ENCODE measurements around the gene METTL24.
"Not testable (repeated sequence)": the region's sequence is repeated elsewhere in the genome, so short reads cannot be mapped to it uniquely, and the experiment has no call there.

Gene METTL24

GRCh38 chr6:110307368-110307767 is 50.8 kb downstream of the METTL24 start:
- no peak overlapping the region for H3K4me3 ChIP-seq (ENCODE audit: low read length)
- no peak for DNase-seq (ENCODE audit: low read depth)
- TF ChIP-seq, protein P1, sequence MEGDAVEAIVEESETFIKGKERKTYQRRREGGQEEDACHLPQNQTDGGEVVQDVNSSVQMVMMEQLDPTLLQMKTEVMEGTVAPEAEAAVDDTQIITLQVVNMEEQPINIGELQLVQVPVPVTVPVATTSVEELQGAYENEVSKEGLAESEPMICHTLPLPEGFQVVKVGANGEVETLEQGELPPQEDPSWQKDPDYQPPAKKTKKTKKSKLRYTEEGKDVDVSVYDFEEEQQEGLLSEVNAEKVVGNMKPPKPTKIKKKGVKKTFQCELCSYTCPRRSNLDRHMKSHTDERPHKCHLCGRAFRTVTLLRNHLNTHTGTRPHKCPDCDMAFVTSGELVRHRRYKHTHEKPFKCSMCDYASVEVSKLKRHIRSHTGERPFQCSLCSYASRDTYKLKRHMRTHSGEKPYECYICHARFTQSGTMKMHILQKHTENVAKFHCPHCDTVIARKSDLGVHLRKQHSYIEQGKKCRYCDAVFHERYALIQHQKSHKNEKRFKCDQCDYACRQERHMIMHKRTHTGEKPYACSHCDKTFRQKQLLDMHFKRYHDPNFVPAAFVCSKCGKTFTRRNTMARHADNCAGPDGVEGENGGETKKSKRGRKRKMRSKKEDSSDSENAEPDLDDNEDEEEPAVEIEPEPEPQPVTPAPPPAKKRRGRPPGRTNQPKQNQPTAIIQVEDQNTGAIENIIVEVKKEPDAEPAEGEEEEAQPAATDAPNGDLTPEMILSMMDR (conservative IDR thresholded peaks at IDR 0.05; ENCODE audit: low read length): no peak

DNA sequence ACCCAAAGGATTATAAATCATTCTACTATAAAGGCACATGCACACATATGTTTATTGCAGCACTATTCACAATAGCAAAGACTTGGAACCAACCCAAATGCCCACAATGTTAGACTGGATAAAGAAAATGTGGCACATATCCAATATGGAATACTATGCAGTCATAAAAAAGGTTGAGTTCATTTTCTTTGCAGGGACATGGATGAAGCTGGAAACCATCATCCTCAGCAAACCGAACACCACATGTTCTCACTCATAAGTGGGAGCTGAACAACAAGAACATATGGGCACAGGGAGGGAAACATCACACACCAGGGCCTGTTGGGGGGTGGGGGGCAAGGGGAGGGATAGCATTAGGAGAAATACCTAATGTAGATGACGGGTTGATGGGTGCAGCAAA is 52.3 kb downstream of the METTL24 start:
- H3K4me3 ChIP-seq (ENCODE audit: low read length); DNase-seq (ENCODE audit: low read depth): not testable (repeated sequence)

- not testable (repeated sequence) for DNase-seq (ENCODE audit: low read depth); H3K4me3 ChIP-seq (ENCODE audit: low read length)
Observed at GRCh38 chr6:110303692-110304091, 54.5 kb downstream of the METTL24 start.

DNA sequence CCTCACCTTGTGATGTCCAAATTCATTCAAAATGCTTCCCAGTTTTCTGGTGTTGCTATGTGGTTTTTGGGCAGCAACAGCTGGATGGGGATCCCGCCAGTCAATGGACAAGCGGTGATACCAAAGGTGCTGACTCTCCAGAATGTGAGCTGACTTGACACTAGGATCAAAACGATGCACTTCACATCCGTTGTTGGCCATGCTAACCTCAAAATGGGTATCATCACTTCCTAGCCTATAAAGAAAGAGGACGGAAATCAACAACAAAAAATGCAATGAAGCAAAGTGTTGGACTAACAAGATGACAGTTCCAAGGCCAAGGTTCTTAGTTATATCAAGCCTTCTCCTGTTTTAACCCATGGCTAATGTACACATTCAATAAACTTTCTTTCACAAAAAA is 59.2 kb downstream of the METTL24 start:
- TF ChIP-seq, protein P1 (conservative IDR thresholded peaks at IDR 0.05; ENCODE audit: low read length): no peak
- H3K4me3 ChIP-seq (ENCODE audit: low read length): no peak overlapping the region
- no peak for DNase-seq (ENCODE audit: low read depth)

DNA sequence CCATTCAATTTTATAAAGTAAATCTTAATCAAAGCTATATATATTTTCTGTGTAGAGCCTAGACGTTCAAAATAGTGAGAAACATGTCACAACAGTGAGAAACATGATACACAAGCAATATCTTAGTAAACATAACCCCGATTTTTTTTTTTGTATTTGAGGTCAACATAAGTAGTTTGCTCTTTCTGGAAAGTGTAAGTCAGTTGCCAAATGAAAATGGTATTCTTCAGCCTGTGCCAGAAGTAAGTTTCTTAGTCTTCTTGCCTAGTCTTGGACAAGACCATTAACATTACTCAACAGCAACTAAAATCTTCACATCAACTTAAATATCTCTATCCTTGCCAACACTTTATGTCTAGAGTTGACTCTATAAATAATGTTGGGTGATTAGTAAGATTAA is 59.7 kb downstream of the METTL24 start:
- no peak for DNase-seq (ENCODE audit: low read depth)
- H3K4me3 ChIP-seq (ENCODE audit: low read length): no peak overlapping the region
- TF ChIP-seq, protein P1 (conservative IDR thresholded peaks at IDR 0.05; ENCODE audit: low read length): no peak

DNA sequence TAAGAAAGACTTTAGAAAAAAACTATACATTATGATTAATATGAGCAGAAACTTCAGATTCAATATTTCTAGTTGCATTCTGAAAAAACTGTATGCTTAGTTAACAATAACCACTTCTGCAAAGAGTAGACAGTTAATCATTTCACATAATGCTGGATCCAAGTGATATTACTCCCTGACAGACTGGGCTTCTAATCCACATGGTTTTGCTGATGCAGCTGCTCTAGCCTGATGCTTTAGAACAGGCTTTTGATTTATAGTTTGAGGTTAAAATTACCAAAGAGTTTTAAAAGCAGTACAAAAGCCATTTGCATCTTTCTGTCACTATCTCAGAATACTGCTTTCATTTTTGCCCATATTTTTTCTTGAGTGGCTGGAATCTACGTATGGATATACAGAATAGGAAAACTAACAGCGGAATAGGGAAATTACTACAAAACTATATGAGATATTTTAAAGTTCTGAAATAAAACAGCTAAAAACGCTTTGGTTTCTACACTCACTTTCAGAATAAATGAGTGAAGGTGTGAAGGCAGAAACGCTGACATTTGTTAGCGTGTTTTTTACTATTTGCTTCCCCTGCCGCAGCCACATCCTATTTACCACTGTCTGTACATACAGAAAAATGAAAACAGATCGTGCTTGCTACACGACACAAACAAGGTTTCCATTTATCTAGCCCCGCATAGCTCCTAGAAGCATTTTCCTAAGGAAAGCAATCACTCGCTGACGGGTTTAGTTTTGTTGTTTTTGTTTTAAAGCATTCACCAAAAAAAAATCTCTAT is 61.7 kb downstream of the METTL24 start:
- TF ChIP-seq, protein P1 (conservative IDR thresholded peaks at IDR 0.05; ENCODE audit: low read length): no peak
- DNase-seq (ENCODE audit: low read depth): no peak
- H3K4me3 ChIP-seq (ENCODE audit: low read length): peak overlapping the region; percentile 33

- TF ChIP-seq, protein P1 (conservative IDR thresholded peaks at IDR 0.05; ENCODE audit: low read length): no peak
- no peak overlapping the region for H3K4me3 ChIP-seq (ENCODE audit: low read length)
- no peak for DNase-seq (ENCODE audit: low read depth)
Observed at GRCh38 chr6:110295451-110296165, 62.5 kb downstream of the METTL24 start.

Measured in AG10803 (cell line).